Uterus (tissue), 4 donors: Measurements from ENCODE around the gene OPTN. TPM values are rescaled to one million over a fixed set of nuclear protein-coding genes. Genes with fewer than 3 reads are reported as not detected.

ENCODE experiments used
- DNase-seq, 2 donors: peaks; one replicate each; pipeline ENCODE4 v3.0.0-alpha.2; 2019 to 2020
- H3K27ac ChIP-seq, 2 donors: fragments of 200-600 bp; sonication (generic); 1 replicate in 1 of 2; 2 replicates in 1 of 2; pipeline ENCODE4 v1.5.1; 2016 to 2018
- H3K27me3 ChIP-seq, 2 donors: fragments of 200-600 bp; sonication (generic); one replicate each; pipeline ENCODE4 v1.5.1; 2018 to 2019; ENCODE audit warnings: control low read depth in 1 of 2
- H3K36me3 ChIP-seq, 2 donors: fragments of 200-600 bp; sonication (generic); one replicate each; pipeline ENCODE4 v1.5.1; 2019; ENCODE audit warnings: control low read depth in 1 of 2
- H3K4me1 ChIP-seq, 2 donors: fragments of 200-600 bp; sonication (generic); one replicate each; pipeline ENCODE4 v1.5.1; 2018 to 2019; ENCODE audit warnings: control low read depth in 1 of 2
- H3K4me3 ChIP-seq, 2 donors: fragments of 200-600 bp; sonication (generic); 1 replicate in 1 of 2; 2 replicates in 1 of 2; pipeline ENCODE4 v1.5.1; 2018 to 2019; ENCODE audit warnings: mild to moderate bottlenecking in 1 of 2
- H3K9me3 ChIP-seq, 2 donors: fragments of 200-600 bp; sonication (generic); one replicate each; pipeline ENCODE4 v1.5.1; 2019; ENCODE audit warnings: control low read depth in 1 of 2
- POLR2A ChIP-seq, 2 donors: fragments of 450-650 bp; IDR thresholded peaks; one replicate each; pipeline ENCODE4 v1.6.1; 2016; ENCODE audit warnings: antibody characterized with exemption in 2 of 2, mild to moderate bottlenecking in 1 of 2, moderate library complexity in 1 of 2
- intact Hi-C: fragments of 100-400 bp; cut with DNase I; formaldehyde crosslinking; loops from one replicate; pipeline ENCODE4 v1.15.1; 2023; ENCODE audit warnings: low total_unique reads
- total RNA-seq, 4 donors: library from RNA; depleted of rRNA in 3 of 4; stranded (reverse); fragments of >200 nt in 3 of 4; gene quantifications; one replicate each; pipeline versions ENCODE4 v1.1.0 to v1.2.4, GENCODE V29; 2014 to 2023
- TF ChIP-seq, protein P1 (sequence below), 4 experiments: fragments of 200-600 bp in 2 of 4; fragments of 450-650 bp in 2 of 4; sonication (generic) in 2 of 4; IDR thresholded peaks; one replicate each; pipeline ENCODE4 v1.5.1; 2016 to 2019; ENCODE audit warnings: antibody characterized with exemption in 4 of 4, mild to moderate bottlenecking in 2 of 4, moderate library complexity in 1 of 4
- donor health status: DM: yes; HTN: yes; CAD: no.

OPTN gene
- total RNA-seq, 4 donors from 2014 or later = 28.3 to 68.3 (median 38.1) TPM

DNA sequence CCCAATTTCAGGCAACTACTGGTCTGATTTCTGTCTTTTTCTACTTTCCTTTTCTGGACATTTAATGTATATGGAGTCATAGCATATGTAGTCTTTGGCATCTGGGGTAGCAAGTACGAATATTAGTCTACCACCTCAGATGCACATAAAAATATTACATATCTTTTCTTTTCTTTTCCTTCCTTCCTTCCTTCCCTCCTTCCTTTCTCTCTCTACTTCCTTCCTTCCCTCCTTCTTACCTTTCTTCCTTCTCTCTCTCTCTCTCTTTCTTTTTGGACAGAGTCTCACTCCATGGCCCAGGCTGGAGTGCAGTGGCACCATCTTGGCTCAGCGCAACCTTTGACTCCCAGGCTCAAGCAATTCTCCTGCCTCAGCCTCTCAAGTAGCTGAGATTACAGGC, 4.0 kb upstream of the OPTN start:
- DNase-seq = no peak
- no peak overlapping the region for H3K4me3 ChIP-seq
- intact Hi-C loops = no loop called here
- H3K27me3 ChIP-seq = no peaks in the 10 kb centered on the region
- no peak overlapping the region for H3K27ac ChIP-seq
- H3K4me1 ChIP-seq = no peaks in the 10 kb centered on the region
- H3K36me3 ChIP-seq = no peaks in the 10 kb centered on the region
- H3K9me3 ChIP-seq = no peaks in the 10 kb centered on the region
- TF ChIP-seq, protein P1, sequence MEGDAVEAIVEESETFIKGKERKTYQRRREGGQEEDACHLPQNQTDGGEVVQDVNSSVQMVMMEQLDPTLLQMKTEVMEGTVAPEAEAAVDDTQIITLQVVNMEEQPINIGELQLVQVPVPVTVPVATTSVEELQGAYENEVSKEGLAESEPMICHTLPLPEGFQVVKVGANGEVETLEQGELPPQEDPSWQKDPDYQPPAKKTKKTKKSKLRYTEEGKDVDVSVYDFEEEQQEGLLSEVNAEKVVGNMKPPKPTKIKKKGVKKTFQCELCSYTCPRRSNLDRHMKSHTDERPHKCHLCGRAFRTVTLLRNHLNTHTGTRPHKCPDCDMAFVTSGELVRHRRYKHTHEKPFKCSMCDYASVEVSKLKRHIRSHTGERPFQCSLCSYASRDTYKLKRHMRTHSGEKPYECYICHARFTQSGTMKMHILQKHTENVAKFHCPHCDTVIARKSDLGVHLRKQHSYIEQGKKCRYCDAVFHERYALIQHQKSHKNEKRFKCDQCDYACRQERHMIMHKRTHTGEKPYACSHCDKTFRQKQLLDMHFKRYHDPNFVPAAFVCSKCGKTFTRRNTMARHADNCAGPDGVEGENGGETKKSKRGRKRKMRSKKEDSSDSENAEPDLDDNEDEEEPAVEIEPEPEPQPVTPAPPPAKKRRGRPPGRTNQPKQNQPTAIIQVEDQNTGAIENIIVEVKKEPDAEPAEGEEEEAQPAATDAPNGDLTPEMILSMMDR (IDR thresholded peaks at IDR 0.05) = no peak
- TF ChIP-seq POLR2A (IDR thresholded peaks at IDR 0.05) = no peak

GRCh38 chr10:13099144-13099665, 758 bp upstream of the OPTN start:
- peak overlapping the region; percentile 88 to 94 for H3K27ac ChIP-seq
- peak; percentile 58 to 61 for DNase-seq
- intact Hi-C loops = no loop called here
- no peaks in the 10 kb centered on the region for H3K9me3 ChIP-seq
- TF ChIP-seq POLR2A (IDR thresholded peaks at IDR 0.05) = no peak
- TF ChIP-seq, protein P1 (IDR thresholded peaks at IDR 0.05) = peak in 3 of 4 experiments; percentile 16 to 48 (median 45)
- no peaks in the 10 kb centered on the region for H3K36me3 ChIP-seq
- peak overlapping the region; percentile 54 to 59 for H3K4me3 ChIP-seq
- no peaks in the 10 kb centered on the region for H3K27me3 ChIP-seq
- H3K4me1 ChIP-seq = no peaks in the 10 kb centered on the region

GRCh38 chr10:13100349-13101294, 659 bp downstream of the OPTN start:
- no peaks in the 10 kb centered on the region for H3K4me1 ChIP-seq
- H3K4me3 ChIP-seq = peak overlapping the region; percentile 54 to 59
- H3K36me3 ChIP-seq = no peaks in the 10 kb centered on the region
- TF ChIP-seq, protein P1 (IDR thresholded peaks at IDR 0.05) = no peak
- no peak for TF ChIP-seq POLR2A (IDR thresholded peaks at IDR 0.05)
- no peaks in the 10 kb centered on the region for H3K9me3 ChIP-seq
- intact Hi-C loops = no loop called here
- peak in 1 of 2 donors; percentile 35 for DNase-seq
- no peaks in the 10 kb centered on the region for H3K27me3 ChIP-seq
- peak overlapping the region; percentile 88 to 94 for H3K27ac ChIP-seq

- Histone ChIP-seq H3K36me3 (no peaks in the 10 kb centered on the region), H3K9me3 (no peaks in the 10 kb centered on the region), H3K4me1 (no peaks in the 10 kb centered on the region), H3K27ac (peak overlapping the region; percentile 52 to 94), H3K4me3 (peak overlapping the region in 1 of 2 donors; percentile 13), H3K27me3 (no peaks in the 10 kb centered on the region)
- no peak for DNase-seq
- intact Hi-C loops = no loop called here
- no peak for TF ChIP-seq POLR2A (IDR thresholded peaks at IDR 0.05)
- TF ChIP-seq, protein P1 (IDR thresholded peaks at IDR 0.05) = no peak
Observed at GRCh38 chr10:13102002-13102794, 2.2 kb downstream of the OPTN start.
